SKM-1 treated with dmso at 0.1 percent for 144 hours (cell line): ENCODE results near the gene ANKRD6.

Experiments
- DNase-seq: peaks from one replicate; lab custom pipeline; 2025; ENCODE audit not compliant: unreplicated experiment; lab: John Stamatoyannopoulos, UW

ANKRD6 gene

DNA sequence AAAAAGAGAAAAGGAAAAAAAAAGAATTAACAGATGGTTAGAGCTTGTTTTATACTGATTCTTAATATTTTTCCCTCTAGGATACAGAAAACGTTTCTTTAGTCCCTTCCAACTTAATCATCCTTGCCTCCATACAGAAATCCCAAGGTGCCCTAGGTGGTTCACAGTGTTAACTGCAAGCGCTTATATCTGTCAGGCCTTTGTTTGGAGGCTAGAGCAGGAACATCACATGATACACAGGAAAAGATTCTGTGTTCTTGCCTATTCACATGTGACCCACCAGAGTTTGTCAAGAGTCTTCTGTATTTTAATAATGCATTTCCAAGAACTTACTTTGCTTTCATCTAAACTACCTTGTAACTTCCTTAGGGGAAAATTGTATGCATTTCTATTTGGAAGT lies 31.3 kb downstream of the ANKRD6 start:
- DNase-seq, result no peak

DNA sequence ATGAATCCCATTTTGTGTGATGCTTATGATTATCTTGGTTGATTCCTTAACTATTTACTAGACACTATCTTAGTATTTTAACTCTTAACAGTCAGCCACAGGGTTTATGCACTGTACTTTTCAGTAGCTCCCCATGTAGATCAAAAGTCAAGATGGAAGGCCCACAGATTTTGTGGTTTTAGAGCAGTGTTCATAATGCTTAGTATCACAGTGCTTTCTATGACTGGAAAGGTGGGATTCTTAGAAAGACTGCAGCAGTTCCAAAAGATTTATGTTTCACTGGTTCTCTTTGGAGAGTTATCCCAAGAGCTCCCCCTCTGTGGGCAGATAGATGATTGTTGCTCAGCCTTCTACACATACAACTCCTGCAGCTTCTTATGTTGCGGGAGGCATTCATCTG lies 34.5 kb downstream of the ANKRD6 start:
- no peak for DNase-seq

DNA sequence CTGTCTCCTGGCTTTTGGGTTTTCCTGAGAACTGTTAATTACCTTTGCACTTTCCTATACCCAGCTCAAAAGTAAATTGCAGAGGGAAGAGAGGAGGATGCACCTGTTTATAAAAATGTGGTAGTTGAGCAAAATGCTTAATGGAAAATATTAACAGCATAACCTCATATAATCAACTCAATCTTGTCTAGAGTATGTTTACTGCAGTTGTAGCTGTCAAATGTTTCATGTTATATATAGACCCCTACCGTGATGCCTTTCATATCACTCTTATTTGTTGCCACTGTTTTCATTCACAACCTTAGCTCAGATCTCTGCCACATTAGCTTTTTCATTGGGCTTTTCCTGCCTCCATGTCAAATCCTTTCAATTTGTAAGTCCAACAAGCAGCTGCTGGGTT lies 36.0 kb downstream of the ANKRD6 start:
- DNase-seq, result no peak

- no peak for DNase-seq
Measured at GRCh38 chr6:89471287-89471867, 38.4 kb downstream of the ANKRD6 start.

- no peak for DNase-seq
Measured at GRCh38 chr6:89475101-89475500, 42.1 kb downstream of the ANKRD6 start.

DNA sequence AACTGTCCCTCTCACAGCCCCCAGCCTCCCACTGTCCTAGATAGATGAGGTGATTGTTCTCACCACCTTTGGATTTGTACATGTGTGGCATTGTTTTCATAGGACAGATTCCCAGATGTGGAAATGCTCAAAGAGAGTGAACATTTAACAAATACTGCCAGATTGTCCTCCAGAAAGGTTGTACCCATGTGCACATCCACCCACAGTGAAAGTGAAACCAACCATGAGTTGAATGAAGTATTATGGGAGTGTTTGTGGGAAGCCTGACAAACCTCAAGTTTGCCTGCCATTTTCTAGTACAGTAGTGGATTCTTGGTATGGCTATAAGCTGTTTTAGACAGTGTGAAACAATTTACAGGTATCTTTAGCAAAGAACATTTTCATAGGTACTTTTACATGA lies 42.7 kb downstream of the ANKRD6 start:
- no peak for DNase-seq

- DNase-seq, result no peak
Measured at GRCh38 chr6:89479897-89480296, 46.9 kb downstream of the ANKRD6 start.

DNA sequence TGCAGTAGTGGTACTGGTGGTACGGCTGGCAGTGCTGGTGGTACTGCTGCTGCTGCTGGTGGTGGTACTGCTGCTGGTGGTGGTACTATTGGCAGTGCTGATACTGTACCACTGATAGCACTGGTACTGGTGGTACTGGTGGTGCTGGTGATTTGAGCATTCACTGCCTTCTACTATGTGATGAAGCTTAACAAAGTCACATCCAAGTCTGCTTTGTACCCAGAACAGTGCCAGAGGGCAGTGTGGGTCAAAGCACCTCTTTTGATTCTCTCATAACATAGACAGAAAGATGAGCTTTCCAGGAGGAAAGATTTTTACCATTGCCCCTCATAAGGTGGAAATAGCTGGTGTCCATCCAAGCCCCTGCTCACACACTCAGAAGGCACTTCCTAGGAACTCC lies 48.7 kb downstream of the ANKRD6 start:
- no peak for DNase-seq

DNA sequence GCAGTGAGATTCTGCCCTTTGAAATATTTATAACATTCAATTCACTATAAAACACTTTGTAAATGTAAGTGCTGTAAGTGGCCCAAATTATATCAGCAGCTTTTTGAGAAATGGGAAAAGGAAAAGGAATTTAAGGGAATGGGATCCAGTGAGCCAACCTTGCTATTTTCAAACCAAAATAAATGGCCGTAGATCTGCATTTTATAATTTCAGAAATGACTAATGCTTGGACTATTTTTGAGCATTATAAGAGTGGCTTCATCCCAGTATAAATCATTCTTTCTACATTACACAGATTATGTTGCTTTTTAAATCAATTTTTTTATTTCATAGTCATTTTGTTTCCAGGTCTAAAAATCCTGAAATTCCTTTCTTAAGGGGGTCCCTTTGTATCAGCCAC lies 49.2 kb downstream of the ANKRD6 start:
- no peak for DNase-seq

- no peak for DNase-seq
Measured at GRCh38 chr6:89483111-89483720, 50.3 kb downstream of the ANKRD6 start.

DNA sequence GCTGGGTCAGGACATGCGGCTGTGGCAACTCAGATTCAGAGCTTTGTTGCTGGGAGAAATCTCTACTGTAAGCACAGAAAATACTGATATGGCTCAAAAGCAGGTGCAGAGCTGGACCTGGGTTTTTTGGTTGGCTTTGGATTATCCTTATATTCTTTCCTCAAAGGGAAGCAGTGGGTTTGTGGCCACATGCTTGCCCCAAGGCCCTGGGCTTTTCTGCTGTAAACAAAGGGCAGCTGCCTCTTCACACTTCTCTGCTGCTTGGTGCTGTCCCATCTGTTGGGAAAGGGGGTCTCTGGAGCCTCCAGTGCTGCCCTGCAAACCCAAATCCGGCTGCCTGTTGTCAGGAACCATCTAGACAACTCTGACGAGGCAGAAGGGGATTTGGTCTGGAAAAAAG lies 52.4 kb downstream of the ANKRD6 start:
- DNase-seq, result no peak

DNA sequence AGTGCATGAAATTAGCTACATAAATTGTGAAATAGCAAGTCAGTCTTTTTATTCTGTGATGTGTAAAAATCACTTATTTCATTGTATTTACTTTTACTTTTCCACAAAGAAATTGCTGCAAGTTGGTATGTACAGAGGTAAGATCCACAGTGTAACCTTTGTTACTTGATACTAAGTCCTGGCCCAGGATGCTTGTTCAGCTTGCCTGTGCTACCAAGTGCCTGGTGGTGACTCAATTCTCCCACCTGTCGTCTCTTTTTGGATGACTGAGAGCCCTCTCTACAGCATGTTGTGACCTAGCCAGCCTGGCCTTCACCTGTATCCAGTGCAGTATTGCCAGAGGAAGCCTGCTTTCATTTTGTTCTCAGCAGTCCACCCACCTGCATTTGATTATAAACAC lies 54.9 kb downstream of the ANKRD6 start:
- no peak for DNase-seq

DNA sequence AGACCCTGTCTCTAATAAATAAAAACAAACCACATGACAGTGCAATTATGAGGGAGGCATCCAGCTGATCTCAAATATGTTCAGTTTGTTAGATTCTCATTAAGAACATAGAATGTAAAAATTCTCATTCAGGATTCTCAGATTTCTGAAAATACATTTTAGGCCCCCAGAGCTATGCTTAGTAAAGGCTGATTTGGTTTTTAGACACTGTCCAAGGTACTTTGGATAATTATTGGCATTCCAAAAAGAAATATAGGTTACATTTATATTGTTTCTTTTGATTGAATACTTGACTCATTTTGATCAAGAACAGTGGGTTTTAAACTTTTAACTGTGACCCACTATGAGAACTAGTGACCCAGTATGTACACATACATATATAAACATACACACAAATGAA lies 55.5 kb downstream of the ANKRD6 start:
- DNase-seq, result no peak

DNA sequence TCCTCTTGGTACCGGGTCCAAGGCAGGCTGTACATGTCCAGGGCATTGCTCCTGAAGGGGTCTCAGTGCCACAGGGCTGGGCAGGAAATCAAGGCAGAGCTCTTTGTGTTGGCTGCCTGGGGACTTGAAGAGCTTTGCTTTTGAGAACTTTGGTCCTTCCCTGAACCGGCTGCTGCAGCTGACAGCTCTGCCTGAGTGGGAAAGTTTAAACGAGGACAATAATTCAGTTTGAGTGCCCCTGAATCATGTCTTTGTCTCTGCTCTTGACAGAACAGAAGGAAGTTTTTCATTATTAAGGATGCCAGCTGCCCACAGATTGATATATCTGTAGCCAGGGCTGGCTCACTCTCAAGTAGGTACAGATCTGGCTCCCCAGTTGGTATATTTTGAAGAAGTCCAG lies 56.1 kb downstream of the ANKRD6 start:
- no peak for DNase-seq

DNA sequence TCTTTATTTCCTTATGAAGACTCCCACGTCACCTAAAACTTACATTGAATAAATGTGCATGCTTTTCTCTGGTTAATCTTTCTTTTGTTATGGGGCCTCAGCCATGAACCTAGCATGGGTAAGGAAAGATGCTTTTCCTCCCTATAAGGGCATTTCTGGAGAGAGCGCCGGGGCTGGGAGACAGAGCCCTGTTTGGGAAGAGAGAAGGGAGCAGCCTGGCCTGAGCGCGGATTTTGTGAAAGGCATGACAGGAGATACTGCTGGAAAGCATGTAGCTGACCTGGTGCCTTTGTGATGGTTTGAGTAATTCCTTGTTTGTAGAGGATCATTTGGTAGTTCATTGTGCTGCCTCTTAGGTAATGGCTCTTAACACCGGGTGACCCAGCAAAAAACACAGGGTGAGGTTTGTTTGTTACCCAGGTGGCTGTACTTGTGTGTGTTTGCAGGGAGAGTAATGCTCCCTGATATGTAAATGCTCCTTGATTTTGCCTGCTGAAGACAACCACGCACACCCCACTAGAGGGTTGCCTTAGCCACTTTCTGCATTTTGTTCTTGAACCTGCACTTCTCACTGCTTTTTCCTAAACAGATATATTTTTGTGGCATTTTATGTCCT lies 59.2 kb downstream of the ANKRD6 start:
- no peak for DNase-seq

- no peak for DNase-seq
Measured at GRCh38 chr6:89494131-89494793, 61.3 kb downstream of the ANKRD6 start.

- DNase-seq, result no peak
Measured at GRCh38 chr6:89495961-89496535, 63.1 kb downstream of the ANKRD6 start.

DNA sequence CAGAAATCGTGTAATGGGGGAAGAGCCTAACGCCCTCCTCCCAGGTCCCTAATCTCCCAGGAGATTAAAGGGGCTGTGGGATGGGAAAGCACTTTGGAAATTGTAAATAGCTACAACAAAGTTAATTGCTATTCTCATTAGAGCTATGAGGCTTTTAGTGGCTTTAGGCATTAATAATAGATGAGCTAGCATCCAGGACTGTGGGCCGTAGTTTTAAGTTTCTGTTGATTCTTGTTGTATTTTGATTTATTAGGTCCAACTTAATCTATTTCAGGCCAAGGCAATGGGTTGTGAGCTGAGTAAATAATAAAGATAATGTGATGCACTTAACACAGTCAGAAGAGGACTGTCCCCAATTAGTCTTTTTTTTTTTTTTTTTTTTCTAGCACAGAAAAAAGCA lies 67.7 kb downstream of the ANKRD6 start:
- DNase-seq, result no peak

DNA sequence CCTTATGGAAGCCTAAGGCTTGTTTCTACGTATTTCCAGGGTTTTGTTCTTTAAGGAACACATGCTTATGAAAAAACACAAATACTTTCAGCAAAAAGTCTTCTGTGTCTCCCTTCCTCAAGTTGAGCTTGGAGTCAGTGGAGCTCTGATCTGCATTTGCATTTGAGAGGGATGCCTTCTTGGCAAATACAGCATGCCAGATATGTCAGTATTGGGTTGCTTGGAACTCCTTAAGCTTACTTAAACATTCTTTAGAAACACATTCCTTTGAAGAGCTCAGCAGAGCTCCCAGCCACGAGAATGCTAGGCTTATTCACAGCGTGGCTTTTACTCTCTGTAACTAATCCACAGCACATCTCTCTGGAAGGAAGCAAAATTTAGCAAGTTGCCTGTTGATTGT lies 68.3 kb downstream of the ANKRD6 start:
- DNase-seq, result no peak

- no peak for DNase-seq
Measured at GRCh38 chr6:89501753-89502152, 68.8 kb downstream of the ANKRD6 start.

- DNase-seq, result no peak
Measured at GRCh38 chr6:89503641-89504040, 70.7 kb downstream of the ANKRD6 start.

GRCh38 chr6:89505847-89506246 lies 72.9 kb downstream of the ANKRD6 start:
- DNase-seq, result no peak
